WTC11 (cell line): ENCODE measurements around the gene DTHD1. TPM values are rescaled to one million over a fixed set of nuclear protein-coding genes. Genes with fewer than 3 reads are reported as not detected.

Experiments used
- ATAC-seq: fragments of 200-7000 bp; cut with Tn5 transposase; 2 replicates; pipeline ENCODE4 v1.10.0; 2021; ENCODE audit warnings: mild to moderate bottlenecking, moderate library complexity
- CTCF ChIA-PET: fragments of 300-600 bp; sonication (Branson Sonifier 250); formaldehyde crosslinking; loops from one replicate; lab custom pipeline; 2021; ENCODE audit warnings: antibody characterized with exemption; lab: Charles Lee
- POLR2A ChIA-PET: fragments of 350-600 bp; sonication (Branson Sonifier 250); formaldehyde crosslinking; loops from one replicate; lab custom pipeline; 2021; ENCODE audit warnings: antibody characterized with exemption; lab: Charles Lee
- DNase-seq: peaks from one replicate; pipeline ENCODE4 v3.0.0; 2021; ENCODE audit warnings: low spot score
- H3K27ac Mint-ChIP-seq: 2 replicates; pipeline ENCODE4 v1.8.0; 2021; ENCODE audit warnings: mixed read lengths
- H3K27me3 Mint-ChIP-seq: 2 replicates; pipeline ENCODE4 v1.8.0; 2021; ENCODE audit warnings: low read depth, mild to moderate bottlenecking, moderate library complexity, mixed read lengths
- H3K36me3 Mint-ChIP-seq: 2 replicates; pipeline ENCODE4 v1.8.0; 2021; ENCODE audit warnings: mixed read lengths
- H3K4me1 Mint-ChIP-seq: 2 replicates; pipeline ENCODE4 v1.8.0; 2022; ENCODE audit warnings: mixed read lengths
- H3K4me3 Mint-ChIP-seq: 2 replicates; pipeline ENCODE4 v1.8.0; 2021; ENCODE audit warnings: mild to moderate bottlenecking, moderate library complexity, mixed read lengths
- H3K9me3 Mint-ChIP-seq: 2 replicates; pipeline ENCODE4 v1.8.0; 2021; ENCODE audit warnings: mixed read lengths
- FOXK1 ChIP-seq: sonication (generic); formaldehyde crosslinking; IDR thresholded peaks from 2 replicates; pipeline ENCODE4 v1.8.0; 2022; ENCODE audit warnings: mild to moderate bottlenecking, moderate library complexity, missing genetic modification reagents
- FOXP4 ChIP-seq: sonication (generic); formaldehyde crosslinking; IDR thresholded peaks from 2 replicates; pipeline ENCODE4 v1.8.0; 2022; ENCODE audit warnings: mild to moderate bottlenecking, missing genetic modification reagents
- GABPB1 ChIP-seq: sonication (generic); formaldehyde crosslinking; IDR thresholded peaks from 2 replicates; pipeline ENCODE4 v1.8.1; 2023; ENCODE audit warnings: mild to moderate bottlenecking, missing genetic modification reagents
- GTF2I ChIP-seq: fragments of 250-450 bp; sonication (Bioruptor Pico); conservative IDR thresholded peaks from 2 replicates; pipeline ENCODE4 v1.4.0; 2021; ENCODE audit warnings: mild to moderate bottlenecking
- MAX ChIP-seq: sonication (generic); formaldehyde crosslinking; IDR thresholded peaks from 2 replicates; pipeline ENCODE4 v1.8.0; 2022; ENCODE audit warnings: mild to moderate bottlenecking, missing genetic modification reagents
- MXD4 ChIP-seq: fragments of 250-450 bp; sonication (Bioruptor Pico); IDR thresholded peaks from 2 replicates; pipeline ENCODE4 v1.8.0; 2021; ENCODE audit warnings: mild to moderate bottlenecking, moderate library complexity, borderline replicate concordance
- MYBL2 ChIP-seq: sonication (generic); formaldehyde crosslinking; IDR thresholded peaks from 2 replicates; pipeline ENCODE4 v1.8.1; 2023; ENCODE audit warnings: mild to moderate bottlenecking, moderate library complexity, missing genetic modification reagents
- NR1H2 ChIP-seq: sonication (generic); formaldehyde crosslinking; IDR thresholded peaks from 2 replicates; pipeline ENCODE4 v1.9.0; 2021; ENCODE audit warnings: mild to moderate bottlenecking, moderate library complexity, missing genetic modification reagents
- NR3C1 ChIP-seq: sonication (generic); formaldehyde crosslinking; conservative IDR thresholded peaks from 2 replicates; pipeline ENCODE4 v1.8.1; 2023; ENCODE audit warnings: low read depth, mild to moderate bottlenecking, missing genetic modification reagents
- OVOL2 ChIP-seq: fragments of 250-450 bp; sonication (Bioruptor Pico); IDR thresholded peaks from 2 replicates; pipeline ENCODE4 v1.9.0; 2021; ENCODE audit warnings: mild to moderate bottlenecking, borderline replicate concordance
- PRRX2 ChIP-seq: fragments of 250-450 bp; sonication (Bioruptor Pico); IDR thresholded peaks from 2 replicates; pipeline ENCODE4 v1.8.0; 2021; ENCODE audit warnings: mild to moderate bottlenecking
- RORB ChIP-seq: fragments of 250-450 bp; sonication (Bioruptor Pico); IDR thresholded peaks from 2 replicates; pipeline ENCODE4 v1.9.0; 2021; ENCODE audit warnings: mild to moderate bottlenecking
- ZNF396 ChIP-seq: fragments of 250-450 bp; sonication (Bioruptor Pico); IDR thresholded peaks from 2 replicates; pipeline ENCODE4 v1.8.0; 2021; ENCODE audit warnings: mild to moderate bottlenecking, moderate library complexity, borderline replicate concordance
- total RNA-seq: library from RNA; stranded (reverse); gene quantifications from 3 replicates; pipeline ENCODE4 v1.2.3, GENCODE V29; 2021
- TF ChIP-seq, protein P1 (sequence below): sonication (generic); formaldehyde crosslinking; IDR thresholded peaks from 2 replicates; pipeline ENCODE4 v1.8.1; 2023; ENCODE audit warnings: mild to moderate bottlenecking, moderate library complexity, missing genetic modification reagents
- TF ChIP-seq, protein P2 (sequence below): sonication (generic); formaldehyde crosslinking; IDR thresholded peaks from 2 replicates; pipeline ENCODE4 v1.8.1; 2022; ENCODE audit warnings: missing genetic modification reagents, borderline replicate concordance
- TF ChIP-seq, protein P3 (sequence below): sonication (generic); formaldehyde crosslinking; conservative IDR thresholded peaks from 2 replicates; pipeline ENCODE4 v1.8.1; 2022; ENCODE audit warnings: mild to moderate bottlenecking, missing genetic modification reagents
- TF ChIP-seq, protein P4 (sequence below): sonication (generic); formaldehyde crosslinking; IDR thresholded peaks from 2 replicates; pipeline ENCODE4 v1.8.1; 2022; ENCODE audit warnings: low read depth, missing genetic modification reagents, borderline replicate concordance

The DTHD1 gene
- total RNA-seq, 1 experiment from 2014 or later = not detected

GRCh38 chr4:36329228-36329627 lies 47.8 kb downstream of the DTHD1 start:
- Mint-ChIP-seq H3K4me1 (peaks cover 4% of the 10 kb centered on the region; the same call in 1 of the 2 replicates), H3K4me3 (no peak overlapping the region), H3K27me3 (no peaks in the 10 kb centered on the region), H3K27ac (no peak overlapping the region), H3K36me3 (no peaks in the 10 kb centered on the region), H3K9me3 (no peaks in the 10 kb centered on the region)
- ChIA-PET POLR2A (no interaction called here), CTCF (no interaction called here)
- TF ChIP-seq MXD4 (CRISPR knock-in tag) (no peak), GTF2I (CRISPR knock-in tag) (no peak), PRRX2 (no peak), RORB (no peak), ZNF396 (CRISPR knock-in tag) (no peak), MYBL2 (CRISPR knock-in tag) (no peak), MAX (no peak), NR3C1 (CRISPR knock-in tag) (no peak)
- TF ChIP-seq, protein P1, sequence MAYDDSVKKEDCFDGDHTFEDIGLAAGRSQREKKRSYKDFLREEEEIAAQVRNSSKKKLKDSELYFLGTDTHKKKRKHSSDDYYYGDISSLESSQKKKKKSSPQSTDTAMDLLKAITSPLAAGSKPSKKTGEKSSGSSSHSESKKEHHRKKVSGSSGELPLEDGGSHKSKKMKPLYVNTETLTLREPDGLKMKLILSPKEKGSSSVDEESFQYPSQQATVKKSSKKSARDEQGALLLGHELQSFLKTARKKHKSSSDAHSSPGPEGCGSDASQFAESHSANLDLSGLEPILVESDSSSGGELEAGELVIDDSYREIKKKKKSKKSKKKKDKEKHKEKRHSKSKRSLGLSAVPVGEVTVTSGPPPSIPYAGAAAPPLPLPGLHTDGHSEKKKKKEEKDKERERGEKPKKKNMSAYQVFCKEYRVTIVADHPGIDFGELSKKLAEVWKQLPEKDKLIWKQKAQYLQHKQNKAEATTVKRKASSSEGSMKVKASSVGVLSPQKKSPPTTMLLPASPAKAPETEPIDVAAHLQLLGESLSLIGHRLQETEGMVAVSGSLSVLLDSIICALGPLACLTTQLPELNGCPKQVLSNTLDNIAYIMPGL (CRISPR knock-in tag) = no peak
- TF ChIP-seq, protein P2, sequence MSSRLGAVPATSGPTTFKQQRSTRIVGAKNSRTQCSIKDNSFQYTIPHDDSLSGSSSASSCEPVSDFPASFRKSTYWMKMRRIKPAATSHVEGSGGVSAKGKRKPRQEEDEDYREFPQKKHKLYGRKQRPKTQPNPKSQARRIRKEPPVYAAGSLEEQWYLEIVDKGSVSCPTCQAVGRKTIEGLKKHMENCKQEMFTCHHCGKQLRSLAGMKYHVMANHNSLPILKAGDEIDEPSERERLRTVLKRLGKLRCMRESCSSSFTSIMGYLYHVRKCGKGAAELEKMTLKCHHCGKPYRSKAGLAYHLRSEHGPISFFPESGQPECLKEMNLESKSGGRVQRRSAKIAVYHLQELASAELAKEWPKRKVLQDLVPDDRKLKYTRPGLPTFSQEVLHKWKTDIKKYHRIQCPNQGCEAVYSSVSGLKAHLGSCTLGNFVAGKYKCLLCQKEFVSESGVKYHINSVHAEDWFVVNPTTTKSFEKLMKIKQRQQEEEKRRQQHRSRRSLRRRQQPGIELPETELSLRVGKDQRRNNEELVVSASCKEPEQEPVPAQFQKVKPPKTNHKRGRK (CRISPR knock-in tag) = no peak
- TF ChIP-seq, protein P3, sequence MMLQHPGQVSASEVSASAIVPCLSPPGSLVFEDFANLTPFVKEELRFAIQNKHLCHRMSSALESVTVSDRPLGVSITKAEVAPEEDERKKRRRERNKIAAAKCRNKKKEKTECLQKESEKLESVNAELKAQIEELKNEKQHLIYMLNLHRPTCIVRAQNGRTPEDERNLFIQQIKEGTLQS (CRISPR knock-in tag) = no peak
- TF ChIP-seq, protein P4, sequence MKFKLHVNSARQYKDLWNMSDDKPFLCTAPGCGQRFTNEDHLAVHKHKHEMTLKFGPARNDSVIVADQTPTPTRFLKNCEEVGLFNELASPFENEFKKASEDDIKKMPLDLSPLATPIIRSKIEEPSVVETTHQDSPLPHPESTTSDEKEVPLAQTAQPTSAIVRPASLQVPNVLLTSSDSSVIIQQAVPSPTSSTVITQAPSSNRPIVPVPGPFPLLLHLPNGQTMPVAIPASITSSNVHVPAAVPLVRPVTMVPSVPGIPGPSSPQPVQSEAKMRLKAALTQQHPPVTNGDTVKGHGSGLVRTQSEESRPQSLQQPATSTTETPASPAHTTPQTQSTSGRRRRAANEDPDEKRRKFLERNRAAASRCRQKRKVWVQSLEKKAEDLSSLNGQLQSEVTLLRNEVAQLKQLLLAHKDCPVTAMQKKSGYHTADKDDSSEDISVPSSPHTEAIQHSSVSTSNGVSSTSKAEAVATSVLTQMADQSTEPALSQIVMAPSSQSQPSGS = no peak
- no peak for DNase-seq
- ATAC-seq = no peak

DNA sequence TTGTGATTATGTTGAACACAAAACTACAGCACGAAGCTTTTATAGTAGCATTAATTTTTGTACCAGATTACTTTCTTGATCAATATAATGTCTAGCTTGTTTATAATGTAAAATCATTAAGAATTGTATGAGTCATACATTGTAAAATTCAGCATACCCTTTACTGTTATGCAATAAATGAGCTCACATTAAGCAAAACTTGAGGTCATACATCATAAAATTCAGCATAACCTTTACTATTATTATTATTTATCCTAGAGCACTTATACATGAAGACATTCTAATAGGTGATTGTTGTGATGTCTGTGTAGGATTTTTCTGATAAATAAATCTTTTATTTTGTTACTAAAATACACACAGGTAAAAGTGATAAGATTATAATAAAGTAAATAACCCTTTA lies 49.4 kb downstream of the DTHD1 start:
- CTCF ChIA-PET = no interaction called here
- Mint-ChIP-seq H3K27me3 (no peaks in the 10 kb centered on the region), H3K27ac (no peak overlapping the region), H3K9me3 (no peaks in the 10 kb centered on the region), H3K36me3 (no peaks in the 10 kb centered on the region), H3K4me1 (peaks cover 4% of the 10 kb centered on the region; the same call in 1 of the 2 replicates), H3K4me3 (no peak overlapping the region)
- DNase-seq = no peak
- POLR2A ChIA-PET = no interaction called here
- TF ChIP-seq FOXP4 (CRISPR knock-in tag) (no peak), NR1H2 (CRISPR knock-in tag) (no peak), FOXK1 (CRISPR knock-in tag) (no peak), OVOL2 (no peak), GABPB1 (CRISPR knock-in tag) (no peak)
- TF ChIP-seq, protein P3 (CRISPR knock-in tag) = no peak
- no peak for ATAC-seq
